Retinal pigment epithelial cell (primary cell): ENCODE measurements around the gene HSBP1L1.

Experiments
- DNase-seq: peaks from one replicate; pipeline ENCODE4 v3.0.0-alpha.2; 2010; ENCODE audit warnings: low read depth
- H3K4me3 ChIP-seq: 2 replicates; pipeline ENCODE4 v1.5.1; 2011; ENCODE audit warnings: mild to moderate bottlenecking, low read length, control low read depth, moderate library complexity
- CTCF ChIP-seq: conservative IDR thresholded peaks from 2 replicates; pipeline ENCODE4 v1.5.1; 2011; ENCODE audit warnings: low read depth, low read length, control low read depth, inconsistent platforms

Gene HSBP1L1

GRCh38 chr18:79926306-79926705 is 38.1 kb upstream of the HSBP1L1 start:
- DNase-seq: no peak
- no peak for TF ChIP-seq CTCF
- no peak overlapping the region for H3K4me3 ChIP-seq

- no peak overlapping the region for H3K4me3 ChIP-seq
- DNase-seq: no peak
- no peak for TF ChIP-seq CTCF
These were observed 37.5 kb upstream of the HSBP1L1 start for GRCh38 chr18:79926715-79927606.

GRCh38 chr18:79927607-79928562 is 36.6 kb upstream of the HSBP1L1 start:
- DNase-seq: no peak
- no peak for TF ChIP-seq CTCF
- H3K4me3 ChIP-seq: no peak overlapping the region

GRCh38 chr18:79928563-79928960 is 35.9 kb upstream of the HSBP1L1 start:
- no peak for TF ChIP-seq CTCF
- H3K4me3 ChIP-seq: no peak overlapping the region
- DNase-seq: no peak

GRCh38 chr18:79930020-79930642 is 34.3 kb upstream of the HSBP1L1 start:
- no peak for TF ChIP-seq CTCF
- no peak for DNase-seq
- no peak overlapping the region for H3K4me3 ChIP-seq

- no peak overlapping the region for H3K4me3 ChIP-seq
- DNase-seq: no peak
- TF ChIP-seq CTCF: no peak
These were observed 33.0 kb upstream of the HSBP1L1 start for GRCh38 chr18:79931475-79931874.
